HUES64 (cell line): Measurements from ENCODE around the gene PIMREG.
A peak's percentile ranks its signal among the peaks of the same experiment; 100 is the strongest.

Experiments used
- H3K27ac ChIP-seq: 2 replicates; pipeline ENCODE4 v1.7.0; 2013; ENCODE audit warnings: low read depth, low read length, inconsistent platforms
- H3K27me3 ChIP-seq: 2 replicates; pipeline ENCODE4 v1.6.1; 2013; ENCODE audit warnings: mild to moderate bottlenecking, low read length; ENCODE audit not compliant: insufficient read depth
- H3K36me3 ChIP-seq: 2 replicates; pipeline ENCODE4 v1.6.1; 2013; ENCODE audit warnings: mild to moderate bottlenecking, low read length; ENCODE audit not compliant: insufficient read depth
- H3K4me1 ChIP-seq: 2 replicates; pipeline ENCODE4 v1.6.1; 2013; ENCODE audit warnings: mild to moderate bottlenecking, low read length, moderate library complexity; ENCODE audit not compliant: insufficient read depth
- H3K4me3 ChIP-seq: 2 replicates; pipeline ENCODE4 v1.5.1; 2013; ENCODE audit warnings: mild to moderate bottlenecking, low read length, moderate library complexity
- H3K9ac ChIP-seq: 2 replicates; pipeline ENCODE4 v1.6.1; 2013; ENCODE audit warnings: mild to moderate bottlenecking, low read depth, low read length
- H3K9me3 ChIP-seq: 2 replicates; pipeline ENCODE4 v1.6.1; 2013; ENCODE audit warnings: low read depth, low read length; ENCODE audit not compliant: insufficient read depth
- WGBS: fragments of 150-250, 120-280 bp; methylation state at CpG from one replicate; pipeline ENCODE4 v1.1.7; 2013; ENCODE audit warnings: missing lambda C conversion rate; 5-methylcytosine and 5-hydroxymethylcytosine counted together

PIMREG gene

GRCh38 chr17:6439951-6440350, 4.3 kb upstream of the PIMREG start:
- Histone ChIP-seq H3K4me1 (peaks cover 25% of the 10 kb centered on the region), H3K36me3 (no peaks in the 10 kb centered on the region), H3K27me3 (no peaks in the 10 kb centered on the region), H3K4me3 (no peak overlapping the region), H3K27ac (peak overlapping the region; percentile 36; the same call in 1 of the 2 replicates), H3K9me3 (no peaks in the 10 kb centered on the region; the same call in 1 of the 2 replicates), H3K9ac (no peak overlapping the region; the same call in 1 of the 2 replicates)
- WGBS = 27% methylated on average over 4 of the region's 4 CpGs

DNA sequence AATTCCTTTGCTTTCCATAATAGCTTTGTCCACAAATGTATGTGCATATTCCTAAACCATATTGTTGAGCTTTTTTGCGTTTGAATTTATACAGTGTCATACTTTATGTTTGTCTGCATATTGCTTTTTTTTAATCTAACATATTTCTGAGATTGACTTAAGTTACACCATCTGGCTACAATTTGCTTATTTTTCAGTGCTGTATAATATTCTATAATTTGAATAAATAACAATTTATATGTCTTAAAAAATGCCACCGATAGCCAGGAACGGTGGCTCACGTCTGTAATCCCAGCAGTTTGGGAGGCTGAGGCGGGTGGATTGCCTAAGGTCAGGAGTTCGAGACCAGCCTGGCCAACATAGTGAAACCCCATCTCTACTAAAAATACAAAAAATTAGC, 1.5 kb upstream of the PIMREG start:
- 67% methylated on average over 5 of the region's 6 CpGs for WGBS
- H3K27me3 ChIP-seq = no peaks in the 10 kb centered on the region
- H3K4me1 ChIP-seq = peaks cover 23% of the 10 kb centered on the region
- peaks cover 26% of the 10 kb centered on the region for H3K36me3 ChIP-seq
- H3K4me3 ChIP-seq = no peak overlapping the region
- no peak overlapping the region for H3K27ac ChIP-seq
- H3K9me3 ChIP-seq = no peaks in the 10 kb centered on the region; the same call in 1 of the 2 replicates
- no peak overlapping the region for H3K9ac ChIP-seq

DNA sequence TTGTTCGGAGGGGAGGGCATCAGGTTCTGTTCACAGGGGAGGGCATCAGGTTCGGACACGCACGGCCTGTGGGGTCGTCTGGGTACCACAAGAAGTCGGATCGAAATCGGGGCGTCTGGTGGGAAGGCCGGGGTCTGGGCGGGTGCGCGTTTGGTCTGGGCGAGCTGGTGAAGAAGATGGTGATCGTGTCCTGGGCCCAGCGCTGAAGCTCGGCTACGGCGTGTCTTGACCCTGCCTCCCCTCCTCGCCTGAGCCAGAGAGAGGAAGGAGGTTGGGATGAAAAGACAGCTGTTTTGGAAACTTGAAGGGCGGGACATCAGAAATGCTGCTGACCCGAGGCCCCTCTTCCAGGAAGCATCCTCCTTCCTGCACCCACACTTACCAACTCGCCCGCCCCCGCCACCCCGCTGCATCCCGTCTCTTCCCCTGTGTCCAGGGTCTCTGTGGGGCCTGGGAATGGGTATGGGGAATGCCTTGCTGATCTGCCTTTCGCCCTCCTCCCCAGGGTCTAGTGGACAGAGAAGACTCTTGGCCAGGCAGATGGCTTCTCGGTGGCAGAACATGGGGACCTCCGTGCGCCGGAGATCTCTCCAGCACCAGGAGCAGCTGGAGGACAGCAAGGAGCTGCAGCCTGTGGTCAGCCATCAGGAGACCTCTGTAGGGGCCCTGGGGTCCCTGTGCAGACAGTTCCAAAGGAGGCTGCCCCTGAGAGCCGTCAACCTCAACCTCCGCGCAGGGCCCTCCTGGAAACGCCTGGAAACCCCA, 498 bp downstream of the PIMREG start:
- Histone ChIP-seq H3K9me3 (no peaks in the 10 kb centered on the region; the same call in 1 of the 2 replicates), H3K36me3 (peaks cover 45% of the 10 kb centered on the region), H3K27me3 (no peaks in the 10 kb centered on the region), H3K9ac (peak overlapping the region; percentile 85), H3K27ac (no peak overlapping the region), H3K4me1 (peaks cover 16% of the 10 kb centered on the region), H3K4me3 (peak overlapping the region; percentile 88)
- WGBS = 24% methylated on average over 31 of the region's 36 CpGs

GRCh38 chr17:6446516-6447100, 2.4 kb downstream of the PIMREG start:
- no peak overlapping the region for H3K4me3 ChIP-seq
- no peaks in the 10 kb centered on the region for H3K27me3 ChIP-seq
- H3K9me3 ChIP-seq = no peaks in the 10 kb centered on the region; the same call in 1 of the 2 replicates
- H3K4me1 ChIP-seq = peaks cover 19% of the 10 kb centered on the region
- WGBS = 95% methylated on average over 9 of the region's 9 CpGs
- no peak overlapping the region for H3K9ac ChIP-seq
- H3K36me3 ChIP-seq = peaks cover 61% of the 10 kb centered on the region
- H3K27ac ChIP-seq = no peak overlapping the region

DNA sequence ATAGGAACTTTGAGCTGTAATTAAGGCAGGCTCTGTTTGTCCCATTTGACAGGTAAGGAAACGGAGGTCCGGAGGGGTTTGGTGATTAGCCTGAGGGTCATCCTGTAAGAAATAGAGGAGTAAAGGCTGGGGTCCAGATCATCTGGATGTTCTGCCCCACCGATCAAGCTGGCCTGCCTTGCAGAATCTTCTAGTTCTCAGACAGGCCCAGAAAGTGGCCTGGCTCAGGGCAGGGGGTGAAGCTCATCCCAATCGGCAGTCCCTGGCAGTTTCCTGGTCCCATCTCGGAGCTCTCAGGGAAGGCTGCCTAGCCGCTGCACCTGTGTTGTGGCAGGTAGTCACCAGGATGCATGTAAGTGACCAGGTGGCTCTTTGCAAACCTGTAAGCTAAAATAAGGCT, 4.2 kb downstream of the PIMREG start:
- peaks cover 61% of the 10 kb centered on the region for H3K36me3 ChIP-seq
- H3K4me3 ChIP-seq = no peak overlapping the region
- H3K27me3 ChIP-seq = no peaks in the 10 kb centered on the region
- H3K9ac ChIP-seq = no peak overlapping the region
- 95% methylated on average over 6 of the region's 6 CpGs for WGBS
- H3K9me3 ChIP-seq = no peaks in the 10 kb centered on the region
- H3K27ac ChIP-seq = no peak overlapping the region
- H3K4me1 ChIP-seq = peaks cover 27% of the 10 kb centered on the region

- Histone ChIP-seq H3K27me3 (peaks cover 1% of the 10 kb centered on the region; the same call in 1 of the 2 replicates), H3K36me3 (peaks cover 61% of the 10 kb centered on the region), H3K4me3 (no peak overlapping the region), H3K4me1 (peaks cover 28% of the 10 kb centered on the region), H3K9ac (no peak overlapping the region), H3K9me3 (no peaks in the 10 kb centered on the region), H3K27ac (no peak overlapping the region)
- WGBS = 97% methylated on average over 6 of the region's 6 CpGs
Observed at GRCh38 chr17:6449307-6449706, 5.1 kb downstream of the PIMREG start.

DNA sequence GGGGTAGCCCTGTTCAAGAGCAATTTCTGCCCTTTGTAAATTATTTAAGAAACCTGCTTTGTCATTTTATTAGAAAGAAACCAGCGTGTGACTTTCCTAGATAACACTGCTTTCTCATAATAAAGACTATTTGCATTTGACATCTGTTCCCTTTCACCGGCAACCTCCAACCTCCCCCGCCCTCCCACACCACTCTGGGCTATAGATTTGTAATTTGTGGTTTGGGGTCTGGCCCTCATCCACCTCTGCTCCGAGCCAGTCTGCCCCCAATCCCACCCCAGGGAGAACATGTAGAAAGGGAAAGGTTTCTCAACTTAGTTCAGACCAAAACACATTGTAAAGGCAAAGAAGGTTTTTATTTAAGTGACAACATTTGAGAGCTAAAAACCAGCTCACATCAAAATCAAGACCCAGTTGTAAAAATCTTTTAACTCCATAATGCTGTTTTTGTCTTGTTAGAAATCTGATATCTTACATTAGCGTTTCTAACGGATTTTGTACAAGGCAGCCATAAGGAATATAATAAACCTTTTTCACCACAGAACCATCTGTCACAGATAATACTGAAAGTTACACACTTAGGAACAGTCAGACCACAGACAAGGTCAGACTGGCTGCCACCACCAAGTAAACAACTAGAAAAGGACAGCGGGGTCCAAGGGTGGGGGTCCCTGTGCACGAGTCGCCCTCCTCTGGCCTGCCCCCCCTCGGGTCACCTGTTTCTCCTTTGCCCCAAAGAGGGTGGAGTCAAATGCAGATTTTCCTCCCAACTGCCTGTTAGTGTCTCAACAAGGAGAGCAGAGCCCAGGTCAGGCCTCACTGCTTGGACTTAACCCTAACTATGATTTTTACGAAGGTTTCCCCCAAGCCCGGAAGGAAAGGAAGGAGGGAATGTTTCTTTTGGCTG, 6.9 kb downstream of the PIMREG start:
- Histone ChIP-seq H3K4me1 (peaks cover 28% of the 10 kb centered on the region), H3K27me3 (peaks cover 4% of the 10 kb centered on the region; the same call in 1 of the 2 replicates), H3K36me3 (peaks cover 49% of the 10 kb centered on the region), H3K27ac (no peak overlapping the region; the same call in 1 of the 2 replicates), H3K4me3 (no peak overlapping the region), H3K9ac (no peak overlapping the region), H3K9me3 (no peaks in the 10 kb centered on the region)
- WGBS = 55% methylated on average over 7 of the region's 12 CpGs

- Histone ChIP-seq H3K4me1 (peaks cover 31% of the 10 kb centered on the region), H3K36me3 (peaks cover 35% of the 10 kb centered on the region), H3K4me3 (no peak overlapping the region), H3K9ac (no peak overlapping the region), H3K9me3 (no peaks in the 10 kb centered on the region), H3K27me3 (peaks cover 4% of the 10 kb centered on the region; the same call in 1 of the 2 replicates), H3K27ac (no peak overlapping the region)
- 88% methylated on average over 9 of the region's 10 CpGs for WGBS
Observed at GRCh38 chr17:6452471-6453266, 8.4 kb downstream of the PIMREG start.

GRCh38 chr17:6453279-6454024, 9.2 kb downstream of the PIMREG start:
- H3K9me3 ChIP-seq = no peaks in the 10 kb centered on the region
- H3K4me1 ChIP-seq = peaks cover 31% of the 10 kb centered on the region
- WGBS = 75% methylated on average over 14 of the region's 14 CpGs
- H3K27me3 ChIP-seq = peaks cover 4% of the 10 kb centered on the region; the same call in 1 of the 2 replicates
- no peak overlapping the region for H3K9ac ChIP-seq
- peaks cover 28% of the 10 kb centered on the region for H3K36me3 ChIP-seq
- no peak overlapping the region for H3K27ac ChIP-seq
- no peak overlapping the region for H3K4me3 ChIP-seq
